Fibroblast of gingiva (primary cell): ENCODE data around the gene COL1A2.

ENCODE experiments used
- DNase-seq: peaks from one replicate; pipeline ENCODE4 v3.0.0-alpha.2; 2011; ENCODE audit warnings: low read depth

COL1A2 gene

DNA sequence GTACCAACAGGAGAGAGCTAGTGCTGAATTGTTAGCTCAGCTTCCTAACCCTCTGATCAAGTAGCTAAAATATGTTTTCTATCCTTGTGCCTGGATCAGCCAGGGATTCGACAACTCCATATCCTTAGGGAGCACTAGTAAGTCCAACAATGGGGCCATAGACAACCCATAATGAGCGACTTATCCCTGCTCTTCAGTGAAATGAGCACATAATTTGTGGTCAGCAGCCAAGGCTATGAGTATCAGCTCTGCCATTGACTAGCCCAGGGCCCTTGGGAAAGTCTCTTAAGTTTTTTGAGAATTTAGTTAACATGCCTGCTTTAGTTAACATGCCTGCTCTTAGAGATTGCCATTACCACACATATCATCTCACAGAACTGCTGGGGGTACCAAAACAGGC, 39.3 kb downstream of the COL1A2 start:
- peak; percentile 51 for DNase-seq

DNA sequence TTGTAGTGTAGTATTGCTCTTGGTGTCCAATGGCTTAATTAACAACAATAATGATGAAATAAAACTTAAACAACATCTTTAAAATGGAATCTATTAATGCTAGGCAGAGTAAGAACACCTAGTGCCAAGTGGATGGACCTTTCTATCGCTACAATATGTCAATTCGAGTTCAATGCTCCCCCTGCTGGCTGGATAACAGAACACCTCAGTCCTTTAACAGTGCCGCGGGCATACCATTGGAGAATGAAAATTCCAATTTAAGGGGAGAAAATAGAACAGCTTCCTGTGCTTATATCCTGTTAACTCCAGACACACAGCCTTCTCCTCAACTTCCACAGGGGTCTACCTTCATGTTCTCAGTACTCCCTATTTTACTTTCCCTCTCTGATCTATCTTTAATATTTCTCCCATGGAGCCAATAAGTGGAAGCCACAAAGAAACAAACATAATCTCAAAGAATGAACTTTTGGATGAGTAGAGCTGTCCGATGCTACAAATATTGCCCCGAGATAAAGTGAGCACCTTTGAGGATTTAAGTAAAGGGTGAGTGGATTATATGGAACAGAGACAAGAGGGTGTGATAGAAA, 41.4 kb downstream of the COL1A2 start:
- peak; percentile 65 for DNase-seq

DNA sequence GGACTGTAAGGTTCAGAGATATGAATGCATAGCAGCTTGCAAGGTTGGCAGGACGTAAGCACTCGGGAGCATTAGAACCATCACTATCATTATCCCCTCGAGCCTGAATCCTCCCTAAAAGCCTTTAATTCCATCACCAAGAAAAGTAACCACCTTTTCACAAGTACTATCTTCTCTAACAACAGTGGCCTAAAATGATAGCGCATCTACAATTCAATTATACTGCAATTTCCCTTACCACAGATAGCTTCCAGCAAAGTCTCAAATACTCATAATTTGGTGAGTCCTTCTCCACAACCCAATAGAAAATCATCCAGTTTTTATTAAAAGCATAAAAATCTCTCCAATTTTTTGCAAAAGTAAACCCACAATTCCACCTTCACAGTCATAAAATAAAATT, 42.0 kb downstream of the COL1A2 start:
- no peak for DNase-seq

DNA sequence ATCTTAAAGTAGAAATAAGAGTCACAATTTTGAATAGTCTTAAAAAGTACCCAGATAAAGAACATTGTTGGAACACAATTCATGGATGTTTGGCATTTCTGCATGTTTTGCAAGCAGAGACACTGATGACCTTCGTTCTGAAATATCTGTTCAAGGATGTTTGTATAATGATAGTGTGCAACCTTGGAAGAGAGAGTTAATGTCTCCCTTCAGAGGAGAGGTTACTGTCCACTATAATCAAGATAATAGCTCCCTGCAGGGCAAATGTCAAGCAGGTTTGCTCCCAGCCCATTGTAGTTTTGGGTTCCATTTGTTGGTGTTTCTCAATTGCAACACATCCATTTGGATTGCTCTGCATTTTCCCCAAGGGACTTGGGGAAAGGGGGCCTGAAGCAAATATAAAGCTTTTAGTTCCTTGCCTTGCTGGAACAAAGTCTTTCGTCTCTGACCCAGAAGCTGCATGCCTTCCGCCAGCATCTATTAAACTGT, 45.2 kb downstream of the COL1A2 start:
- peak; percentile 27 for DNase-seq

DNA sequence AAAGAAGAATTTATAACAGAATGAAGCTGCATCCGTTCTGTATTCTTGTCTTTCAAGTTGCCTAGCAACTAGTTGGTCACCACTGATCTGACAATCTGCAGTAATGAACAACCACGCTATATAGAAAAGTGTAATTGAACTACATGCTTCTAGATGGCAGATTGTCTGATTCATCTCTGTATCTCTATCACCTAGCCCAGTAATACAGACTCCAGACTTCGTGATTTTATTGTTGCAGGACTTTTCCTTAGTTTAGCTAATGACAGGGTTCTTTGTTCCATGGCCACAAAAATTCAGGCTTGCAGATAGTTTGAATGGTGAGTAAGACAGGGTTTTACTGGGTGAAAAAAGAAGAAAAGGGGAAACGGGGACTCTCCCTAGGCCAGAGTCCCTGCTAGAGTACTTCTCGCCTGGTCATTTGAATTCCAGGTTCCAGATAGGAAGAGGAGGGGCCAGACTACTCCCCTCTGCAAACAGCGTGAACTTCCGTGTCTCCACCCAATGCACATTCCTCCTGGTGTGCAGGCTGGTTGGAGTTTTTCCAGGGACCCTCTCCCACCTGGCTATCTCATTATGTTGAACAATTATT, 45.9 kb downstream of the COL1A2 start:
- peak; percentile 19 for DNase-seq

DNA sequence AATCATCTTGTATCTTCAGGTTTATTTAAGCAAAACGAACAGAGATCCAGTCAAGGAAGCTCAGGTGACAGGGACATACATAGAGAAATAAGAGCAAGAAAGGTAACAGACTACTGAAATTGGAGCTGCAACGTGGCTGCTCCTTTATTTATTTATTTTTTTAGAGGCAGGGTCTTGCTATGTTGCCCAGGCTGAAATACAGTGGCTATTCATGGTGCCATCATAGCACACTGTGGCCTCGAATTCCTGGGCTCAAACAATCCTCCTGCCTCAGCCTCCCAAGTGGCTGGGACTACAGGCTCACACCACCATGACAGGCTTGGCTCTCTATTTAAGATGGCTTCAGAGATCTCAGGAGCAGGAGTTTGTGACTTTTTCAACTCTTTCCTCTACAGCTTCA, 46.4 kb downstream of the COL1A2 start:
- DNase-seq: no peak

DNA sequence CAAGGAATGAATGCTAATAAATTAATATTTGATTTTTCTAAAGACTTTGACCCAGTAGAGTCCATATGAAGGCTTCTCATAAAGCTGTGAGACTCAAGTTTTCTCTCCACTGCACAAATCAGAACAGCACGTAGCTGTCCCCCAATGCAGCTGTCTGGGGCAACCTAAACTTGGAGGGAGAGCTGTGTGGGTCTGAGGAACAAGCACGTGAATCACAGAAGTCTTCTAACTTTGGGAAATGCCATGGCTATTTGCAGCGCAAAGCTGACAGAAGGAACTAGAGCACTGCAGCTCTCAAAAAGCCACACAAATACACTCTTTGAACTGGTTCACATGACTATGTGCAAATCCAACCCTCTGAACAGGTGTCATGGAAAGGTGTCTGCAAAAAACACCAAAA, 47.9 kb downstream of the COL1A2 start:
- no peak for DNase-seq

DNA sequence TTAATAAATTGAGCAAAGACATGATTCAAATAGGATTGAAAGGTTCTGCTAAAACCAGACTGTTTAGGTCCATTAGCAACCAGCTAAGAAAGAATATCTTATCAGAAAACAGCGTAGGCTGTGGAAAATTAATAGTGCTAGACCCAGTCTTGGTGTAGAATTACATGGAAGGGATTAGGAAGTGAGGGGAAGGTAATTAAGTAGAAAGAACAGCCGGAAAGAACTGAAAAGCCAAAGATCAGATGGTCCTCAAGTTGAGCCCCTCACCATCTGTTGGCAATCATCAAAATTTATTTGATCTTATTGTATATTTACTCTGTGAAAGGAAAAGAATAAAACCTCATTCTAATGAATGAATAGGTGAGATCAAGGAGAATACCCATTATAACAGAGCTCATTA, 50.1 kb downstream of the COL1A2 start:
- DNase-seq: no peak

DNA sequence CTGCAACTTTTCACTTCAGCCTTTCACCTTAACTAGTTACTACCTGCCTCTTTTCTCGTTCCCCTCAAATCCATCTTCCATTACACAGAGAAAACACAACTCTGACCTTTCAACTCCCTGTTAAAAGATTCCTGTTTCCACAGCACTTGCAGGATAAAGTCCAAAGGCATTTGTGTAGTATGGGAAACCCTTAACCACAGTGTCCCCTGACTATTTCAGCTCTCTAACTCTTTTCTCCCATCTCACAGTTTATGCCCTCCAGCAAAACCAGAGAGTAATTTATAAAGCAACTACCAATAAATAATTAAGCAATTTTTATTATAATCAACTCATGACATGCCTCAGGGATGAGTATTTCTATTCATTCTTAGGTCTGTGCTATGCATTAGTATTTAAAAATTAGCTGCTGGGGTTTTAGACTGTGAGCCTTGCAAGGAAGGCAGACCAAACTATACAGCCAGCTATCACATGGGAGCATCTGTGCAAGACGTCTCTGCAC, 51.0 kb downstream of the COL1A2 start:
- no peak for DNase-seq

DNA sequence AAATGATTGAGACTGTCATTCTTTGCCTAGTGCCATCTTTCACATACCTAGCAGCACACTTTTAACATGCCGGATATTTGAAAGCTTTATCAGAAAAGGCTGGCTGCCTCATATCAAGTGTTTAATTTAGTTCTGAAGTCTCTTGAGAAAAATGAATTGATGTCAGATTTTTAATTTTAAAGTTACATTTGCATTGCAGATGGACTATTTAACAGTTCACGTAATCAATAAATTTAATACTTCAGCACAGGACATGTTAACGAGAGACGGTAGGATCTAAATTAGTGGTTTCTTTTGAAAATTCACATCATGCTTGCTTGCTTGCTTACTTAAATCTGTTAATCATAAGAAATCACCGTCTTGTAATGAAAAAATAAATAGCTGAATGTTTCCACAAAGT, 51.6 kb downstream of the COL1A2 start:
- DNase-seq: no peak

DNA sequence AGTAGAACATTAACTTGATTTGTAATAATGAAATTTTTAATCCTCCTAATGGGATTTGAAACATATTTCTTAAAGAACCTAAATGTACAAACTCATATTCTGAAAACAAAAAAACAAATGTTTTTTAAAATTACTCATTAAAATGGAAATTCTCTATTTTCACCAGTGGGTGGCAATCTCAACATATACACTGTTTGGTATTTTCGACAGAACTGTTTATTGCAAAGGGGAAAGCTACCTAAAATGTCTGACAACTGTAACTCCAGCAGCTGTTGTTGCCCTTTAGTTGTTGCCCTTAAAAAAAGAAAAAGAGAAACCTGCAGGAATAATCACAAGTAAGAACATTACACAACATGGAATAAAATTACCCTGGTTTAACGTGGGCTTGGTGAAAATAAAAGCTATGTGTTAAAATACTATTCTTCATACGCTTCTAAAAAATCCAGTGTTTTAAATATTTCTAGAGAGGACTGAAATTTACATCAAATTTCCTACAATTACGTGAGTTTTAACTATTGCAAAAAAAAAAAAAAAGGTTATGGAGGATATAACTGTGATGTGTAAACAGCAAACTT, 54.5 kb downstream of the COL1A2 start:
- peak; percentile 31 for DNase-seq

DNA sequence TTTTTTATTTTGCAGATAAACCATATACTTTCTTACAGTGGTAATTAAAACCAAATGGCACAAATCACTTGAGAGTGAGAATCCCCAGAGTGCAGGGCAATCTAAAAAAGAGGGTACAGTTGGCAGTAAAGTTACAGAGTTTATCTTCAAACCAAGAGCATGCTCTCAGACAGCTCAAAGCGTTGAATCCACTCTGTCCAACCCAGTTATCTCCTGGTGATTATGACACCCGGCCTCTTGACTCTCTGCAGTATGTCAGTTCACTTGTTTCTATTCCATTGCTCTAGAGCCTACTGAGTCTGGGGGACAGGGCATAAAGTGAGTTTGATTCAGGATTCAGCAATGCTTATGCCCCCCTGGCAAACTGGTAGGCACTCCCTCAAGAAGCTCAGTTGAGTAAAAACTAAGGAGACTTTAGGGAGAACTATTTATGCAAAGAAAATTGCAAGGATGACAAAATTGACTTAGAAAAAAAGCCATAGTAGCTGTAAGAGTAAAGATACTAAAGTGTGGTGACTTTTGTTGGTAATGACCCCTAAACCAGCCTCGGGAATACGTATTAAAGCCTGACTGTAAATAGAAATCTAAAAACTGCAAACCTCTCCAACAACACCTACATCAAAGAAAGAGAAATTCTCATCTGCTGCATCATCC, 55.5 kb downstream of the COL1A2 start:
- no peak for DNase-seq

DNA sequence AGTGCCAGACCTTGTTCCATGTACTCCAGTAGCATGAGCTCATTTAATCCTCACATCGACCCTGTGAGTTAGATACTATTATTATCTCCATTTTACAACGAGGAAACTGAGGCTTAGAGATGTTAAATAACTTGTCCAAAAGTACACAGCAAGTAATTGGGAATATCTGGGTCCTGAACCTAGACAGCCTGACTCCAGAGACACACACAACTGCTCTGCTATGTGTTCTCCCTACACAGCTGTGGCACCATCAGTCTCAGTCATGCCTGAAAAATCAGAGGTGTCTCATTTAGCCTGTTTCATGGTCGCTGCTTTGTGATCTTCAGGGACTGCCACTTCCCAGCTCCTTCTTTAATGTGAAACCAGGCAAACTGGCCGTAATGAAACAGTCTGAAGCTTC, 56.5 kb downstream of the COL1A2 start:
- DNase-seq: no peak

DNA sequence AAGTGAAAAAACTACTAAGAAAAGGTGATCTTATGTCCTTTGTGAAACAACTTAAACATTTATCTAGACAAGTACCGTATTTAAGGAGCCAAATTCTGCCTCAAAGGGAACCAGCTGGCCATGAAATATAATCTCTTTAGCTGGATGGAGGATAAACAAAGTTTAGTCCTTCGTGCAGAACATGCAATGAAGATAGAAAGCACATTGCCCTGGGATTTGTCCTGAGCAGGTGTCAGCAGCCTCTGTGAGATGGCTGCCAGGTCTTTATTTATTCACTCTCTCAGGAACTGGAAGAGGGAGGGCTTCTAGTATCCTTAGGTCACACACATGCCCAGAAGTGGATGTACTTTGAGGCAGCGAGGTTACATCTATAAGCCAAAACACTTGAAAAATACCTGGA, 57.5 kb downstream of the COL1A2 start:
- no peak for DNase-seq

DNA sequence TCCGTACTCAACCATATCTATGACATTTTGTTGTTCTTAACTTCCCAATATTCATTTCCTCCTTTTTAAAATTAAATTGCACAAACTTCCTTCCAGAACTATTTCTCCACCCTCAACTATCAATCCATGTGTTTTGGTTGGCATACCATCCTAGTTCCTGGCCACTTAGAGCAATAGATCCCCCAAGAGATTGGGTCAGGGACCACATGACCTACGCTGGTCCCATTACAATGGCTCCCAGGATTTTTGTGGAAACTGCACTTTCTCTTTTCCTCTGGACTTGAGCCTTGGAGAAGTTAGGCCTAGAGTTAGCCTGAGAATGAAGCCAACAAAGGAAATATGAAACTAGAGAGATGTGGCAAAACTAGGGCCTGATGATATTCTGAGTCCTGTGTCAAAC, 59.2 kb downstream of the COL1A2 start:
- no peak for DNase-seq

DNA sequence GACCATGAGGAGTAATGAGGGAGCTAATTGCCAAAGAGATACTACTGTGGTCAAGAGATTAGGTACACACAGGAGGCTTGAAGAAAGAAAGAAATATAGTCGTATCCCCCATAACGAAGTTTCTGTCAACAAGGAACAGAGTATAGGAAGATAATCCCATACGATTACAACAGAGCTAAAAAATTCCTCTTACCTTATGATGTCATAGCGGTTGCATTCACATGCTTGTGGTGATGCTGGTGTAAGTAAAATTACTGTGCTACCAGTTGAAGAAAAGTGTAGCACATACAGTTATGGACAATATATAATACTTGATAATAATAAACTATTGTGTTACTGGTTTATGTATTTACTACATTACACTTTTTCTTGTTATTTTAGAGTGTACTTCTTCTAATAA, 63.3 kb downstream of the COL1A2 start:
- DNase-seq: no peak

DNA sequence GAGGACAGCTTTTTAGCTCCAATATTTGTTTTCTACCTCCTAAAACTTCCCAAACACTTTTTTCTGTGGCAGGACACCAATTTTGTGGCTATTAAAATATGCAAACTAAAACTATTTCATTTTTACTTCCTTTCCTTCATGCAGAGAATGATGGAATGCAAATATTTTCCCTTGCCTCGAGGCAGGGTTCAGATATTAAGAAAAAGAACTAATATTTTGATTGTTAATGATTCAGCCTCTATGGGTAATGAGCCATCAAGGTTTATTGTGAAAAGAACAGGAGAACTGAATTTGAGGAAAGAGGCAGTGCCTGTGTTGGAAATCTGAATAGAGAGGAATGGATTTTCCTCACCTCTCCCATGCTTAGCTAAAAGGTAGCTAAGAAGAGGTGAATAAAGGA, 71.8 kb downstream of the COL1A2 start:
- DNase-seq: no peak

DNA sequence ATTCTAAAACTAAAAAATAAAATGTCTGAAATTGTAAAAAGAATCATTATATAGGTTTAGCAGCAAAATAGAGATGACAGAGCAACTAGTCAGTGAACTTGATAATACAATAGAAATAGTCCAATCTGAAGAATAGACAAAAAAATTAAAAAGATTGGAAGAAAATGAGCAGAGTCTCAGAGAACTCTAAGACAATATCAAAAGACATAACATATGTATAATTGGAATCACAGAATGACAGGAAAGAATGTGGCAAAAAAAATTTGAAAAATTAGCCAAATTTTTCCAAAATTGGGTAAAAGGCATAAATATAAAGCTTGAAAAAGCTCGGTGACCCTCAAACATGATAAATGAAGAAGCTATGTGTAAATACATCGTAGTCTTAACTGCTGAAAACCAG, 76.9 kb downstream of the COL1A2 start:
- no peak for DNase-seq

DNA sequence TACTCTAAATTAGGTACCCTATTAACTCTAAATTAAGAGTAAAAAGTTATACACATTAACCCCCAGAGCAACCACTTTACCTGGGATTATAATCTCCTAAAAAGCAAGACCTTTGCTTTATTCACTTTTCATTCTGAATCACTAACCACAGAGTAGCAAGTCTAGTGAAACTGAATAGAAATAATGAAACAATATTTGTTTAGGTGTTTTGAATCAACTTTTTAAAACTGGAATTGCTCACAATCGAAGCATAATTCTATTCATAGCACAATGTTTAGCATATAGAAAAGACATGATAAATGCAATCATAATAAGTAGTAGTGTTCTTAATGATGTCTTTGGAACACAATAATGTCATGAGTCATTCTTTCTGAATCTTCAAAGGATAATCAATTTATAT, 77.9 kb downstream of the COL1A2 start:
- DNase-seq: no peak

DNA sequence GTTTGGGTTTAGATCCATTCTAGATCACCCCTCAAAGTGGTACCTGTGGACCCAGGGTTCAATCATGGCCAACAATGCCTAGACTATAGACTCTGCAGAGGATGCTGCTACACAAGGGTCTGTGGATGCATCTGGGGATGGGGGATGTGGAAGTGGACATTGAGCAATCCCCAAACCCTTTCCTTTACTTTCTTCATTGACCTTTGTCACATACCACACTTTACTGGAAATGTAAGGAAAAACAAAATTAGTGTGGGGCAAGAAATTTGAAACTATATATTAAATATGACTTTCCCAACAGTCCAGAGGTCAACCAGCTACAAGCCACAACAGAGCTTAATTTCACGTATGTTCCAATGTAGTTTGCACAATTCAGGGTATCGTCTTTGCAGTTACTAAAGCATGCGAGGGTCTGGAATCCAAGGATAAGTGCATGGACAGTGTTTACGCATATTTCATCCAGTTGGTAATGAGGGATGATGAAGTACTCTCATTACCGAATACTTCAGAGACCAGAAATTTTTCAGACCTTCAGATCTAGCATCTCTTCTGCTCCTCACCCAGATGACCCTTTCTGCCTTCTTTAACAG, 81.7 kb downstream of the COL1A2 start:
- peak; percentile 50 for DNase-seq

DNA sequence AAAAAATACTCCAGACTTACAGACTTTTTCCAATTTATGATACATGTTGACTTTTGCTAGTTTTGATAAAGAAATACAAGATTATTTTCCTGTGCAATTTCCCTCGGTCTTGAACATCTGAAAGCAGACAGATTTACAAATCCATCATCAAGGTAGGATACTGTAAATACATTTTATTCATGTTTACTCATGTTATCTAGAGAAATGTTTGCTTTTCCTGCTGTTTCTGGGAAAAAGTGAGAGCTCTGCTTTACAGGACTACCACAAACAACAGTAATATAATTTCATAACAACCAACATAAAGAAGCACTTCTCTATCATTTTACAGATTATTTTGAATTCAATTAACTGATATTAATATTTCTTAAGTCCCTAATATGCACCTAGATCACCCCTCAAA, 83.2 kb downstream of the COL1A2 start:
- DNase-seq: no peak

DNA sequence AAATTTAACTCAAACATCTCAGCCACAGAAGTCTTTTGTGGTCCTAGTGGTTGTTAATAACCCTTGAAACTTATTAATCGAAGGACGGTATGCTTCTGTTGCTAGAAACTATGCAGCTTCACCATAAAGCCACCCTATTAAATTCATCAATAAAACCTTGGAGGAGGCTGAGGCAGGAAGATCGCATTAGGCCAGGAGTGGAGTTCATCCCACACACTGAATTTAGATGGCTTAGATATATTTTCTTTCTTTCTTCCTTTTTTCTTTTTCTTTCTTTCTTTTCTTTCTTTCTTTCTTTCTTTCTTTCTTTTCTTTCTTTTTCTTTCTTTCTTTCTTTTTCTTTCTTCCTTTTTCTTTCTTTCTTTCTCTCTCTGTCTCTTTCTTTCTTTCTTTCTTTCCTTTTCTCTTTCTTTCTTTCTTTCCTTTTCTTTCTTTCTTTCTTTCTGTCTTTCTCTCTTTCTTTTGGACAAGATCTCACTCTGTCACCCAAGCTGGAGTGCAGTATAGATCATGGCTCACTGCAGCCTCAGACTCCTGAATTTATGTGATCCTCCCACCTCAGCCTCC, 84.0 kb downstream of the COL1A2 start:
- DNase-seq: no peak
